GM19324 (cell line): Measurements from ENCODE around the gene GALNT7.

ENCODE experiments used
- ATAC-seq: cut with Tn5 transposase; IDR thresholded peaks from one replicate; pipeline ENCODE4 v1.9.1; 2021; ENCODE audit warnings: mild to moderate bottlenecking, moderate library complexity; ENCODE audit not compliant: unreplicated experiment, low FRiP score

Gene GALNT7

DNA sequence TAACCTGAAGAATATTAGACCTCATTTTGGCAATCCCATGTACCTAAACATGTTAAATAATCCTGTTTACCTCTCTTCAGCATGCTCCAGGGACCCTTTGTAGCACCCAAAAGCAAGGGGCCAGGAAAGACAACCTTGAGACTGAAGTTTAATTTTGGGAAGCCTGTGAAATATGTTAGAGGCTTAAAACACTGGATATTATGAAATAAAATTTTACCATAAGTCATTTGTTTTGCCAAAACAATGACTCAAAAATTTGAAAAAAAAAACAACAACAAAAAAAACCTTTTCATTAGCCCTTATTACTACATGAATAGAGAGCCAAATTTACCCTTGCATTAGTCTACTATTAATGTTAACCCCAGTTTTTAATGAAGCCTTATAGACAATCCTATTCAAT lies 115.9 kb downstream of the GALNT7 start:
- no peak for ATAC-seq

DNA sequence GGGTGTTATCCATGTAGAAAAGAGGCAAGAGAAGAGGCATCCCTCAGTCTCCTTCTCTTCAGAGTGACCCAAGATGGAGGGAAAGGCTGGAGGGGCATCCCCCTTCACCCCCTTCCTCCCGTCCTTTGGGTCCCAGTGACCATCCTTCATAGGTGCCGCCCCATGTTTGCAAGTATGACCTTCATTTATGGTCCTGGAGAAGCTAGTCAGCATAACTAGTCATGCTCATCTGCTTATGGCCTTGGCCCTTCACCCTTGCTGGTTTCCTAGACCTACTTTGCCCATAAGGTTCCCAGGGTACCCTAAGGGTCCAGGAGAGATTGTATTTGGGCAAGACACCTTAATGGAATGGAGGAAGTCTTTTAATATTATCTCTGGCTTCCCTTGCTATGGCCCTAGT lies 118.9 kb downstream of the GALNT7 start:
- ATAC-seq: no peak

- ATAC-seq: no peak
Measured at GRCh38 chr4:173288296-173288695, 119.7 kb downstream of the GALNT7 start.

GRCh38 chr4:173288698-173289352 lies 120.2 kb downstream of the GALNT7 start:
- ATAC-seq: no peak

DNA sequence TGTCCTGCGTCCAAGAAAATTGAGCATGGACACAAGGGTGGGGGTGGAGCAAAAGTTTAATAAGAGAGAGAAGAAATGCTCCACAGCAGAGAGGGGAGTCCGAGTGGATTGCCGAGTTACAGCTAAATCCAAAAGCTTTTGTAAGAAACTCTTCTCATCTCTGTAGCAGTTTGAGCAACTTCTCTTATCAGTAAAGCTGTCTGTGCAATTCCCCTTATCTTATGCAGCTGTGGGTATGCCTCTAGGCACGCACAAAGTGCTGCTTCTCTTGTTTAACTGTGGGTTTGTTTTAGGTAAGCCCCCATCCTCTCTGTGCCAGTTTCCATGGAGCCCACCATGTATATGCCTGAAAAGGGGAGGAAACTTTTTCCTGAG lies 120.7 kb downstream of the GALNT7 start:
- no peak for ATAC-seq

DNA sequence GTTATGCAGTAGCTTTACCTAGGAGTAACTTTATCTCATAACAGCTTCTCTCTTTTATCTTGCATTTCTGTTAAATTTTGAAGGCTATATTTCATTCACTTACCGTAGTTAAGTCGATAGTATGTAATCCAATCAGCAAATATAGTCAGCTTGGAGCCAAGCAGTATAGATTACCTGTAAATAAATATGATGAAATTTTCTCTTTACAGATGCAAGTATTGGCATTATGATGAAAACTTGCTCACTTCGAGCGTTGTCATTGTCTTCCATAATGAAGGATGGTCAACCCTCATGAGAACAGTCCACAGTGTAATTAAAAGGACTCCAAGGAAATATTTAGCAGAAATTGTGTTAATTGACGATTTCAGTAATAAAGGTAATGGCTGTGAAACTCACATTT lies 123.3 kb downstream of the GALNT7 start:
- no peak for ATAC-seq

- ATAC-seq: no peak
Measured at GRCh38 chr4:173293663-173294062, 125.1 kb downstream of the GALNT7 start.

DNA sequence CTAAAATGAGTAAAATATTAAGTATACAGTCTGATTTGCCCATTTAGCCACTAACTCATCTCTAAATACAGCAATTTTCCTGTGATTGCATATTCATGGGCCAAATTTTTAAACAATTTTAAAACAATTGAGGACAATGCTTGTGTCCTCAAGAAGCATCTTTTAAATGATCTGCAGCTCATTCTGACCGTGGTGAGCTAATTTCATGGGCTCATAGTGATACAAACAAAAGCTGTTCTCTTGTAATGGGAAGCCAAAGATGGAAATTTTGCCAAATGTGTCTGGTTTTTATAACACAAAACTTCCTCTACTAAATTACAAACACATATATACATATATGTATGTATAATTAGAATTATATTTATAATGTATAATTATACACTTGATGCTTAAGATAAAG lies 125.8 kb downstream of the GALNT7 start:
- ATAC-seq: no peak

- no peak for ATAC-seq
Measured at GRCh38 chr4:173301518-173302201, 133.0 kb downstream of the GALNT7 start.

- no peak for ATAC-seq
Measured at GRCh38 chr4:173307778-173308177, 139.2 kb downstream of the GALNT7 start.

GRCh38 chr4:173311368-173311767 lies 142.8 kb downstream of the GALNT7 start:
- ATAC-seq: no peak

GRCh38 chr4:173314715-173315114 lies 146.1 kb downstream of the GALNT7 start:
- no peak for ATAC-seq

DNA sequence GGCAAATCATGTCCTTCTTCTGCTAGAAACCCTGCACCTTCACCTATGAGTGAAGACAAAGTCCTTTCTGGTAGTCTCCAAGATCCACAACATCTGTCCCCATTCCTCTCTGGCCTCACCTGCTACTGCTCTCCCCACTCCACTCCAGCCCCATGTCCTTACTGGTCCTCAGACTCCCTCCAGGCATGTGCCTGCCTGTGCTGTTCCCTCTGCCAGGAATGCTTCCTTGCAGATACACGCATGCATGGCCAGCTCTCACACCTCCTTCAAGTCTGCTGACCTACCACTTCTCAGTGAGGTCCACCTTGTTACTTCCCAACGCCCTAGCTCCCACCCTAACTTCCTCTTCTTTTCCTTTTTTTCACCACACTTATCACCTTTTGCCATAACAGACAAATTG lies 147.4 kb downstream of the GALNT7 start:
- ATAC-seq: no peak

GRCh38 chr4:173317004-173317403 lies 148.4 kb downstream of the GALNT7 start:
- ATAC-seq: no peak

GRCh38 chr4:173318240-173318639 lies 149.6 kb downstream of the GALNT7 start:
- no peak for ATAC-seq

DNA sequence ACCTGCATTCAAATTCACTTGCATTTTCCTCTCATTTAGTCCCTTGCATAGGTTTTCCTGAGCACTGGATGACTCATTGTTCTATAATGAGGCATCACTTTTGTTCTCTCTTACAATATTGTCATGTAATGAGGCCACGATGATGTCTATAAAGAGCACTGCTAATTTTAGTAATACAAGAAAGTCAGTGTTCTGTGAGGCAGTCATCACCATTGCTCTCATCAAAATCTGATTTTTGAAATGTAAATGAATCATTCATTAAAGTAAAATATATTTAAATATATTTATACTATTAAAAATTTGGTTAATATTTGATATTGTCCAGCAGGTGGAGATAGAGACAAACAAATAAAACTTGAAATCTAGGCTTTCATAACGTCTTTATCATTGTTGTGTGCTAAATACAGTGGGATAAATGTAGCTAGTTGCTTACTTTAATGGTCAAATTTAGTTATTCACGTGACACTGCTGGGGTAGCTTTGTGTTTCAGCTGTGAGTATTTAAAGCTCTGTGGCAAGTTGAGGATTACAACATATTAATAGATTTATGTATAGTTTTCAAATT lies 150.1 kb downstream of the GALNT7 start:
- ATAC-seq: no peak

DNA sequence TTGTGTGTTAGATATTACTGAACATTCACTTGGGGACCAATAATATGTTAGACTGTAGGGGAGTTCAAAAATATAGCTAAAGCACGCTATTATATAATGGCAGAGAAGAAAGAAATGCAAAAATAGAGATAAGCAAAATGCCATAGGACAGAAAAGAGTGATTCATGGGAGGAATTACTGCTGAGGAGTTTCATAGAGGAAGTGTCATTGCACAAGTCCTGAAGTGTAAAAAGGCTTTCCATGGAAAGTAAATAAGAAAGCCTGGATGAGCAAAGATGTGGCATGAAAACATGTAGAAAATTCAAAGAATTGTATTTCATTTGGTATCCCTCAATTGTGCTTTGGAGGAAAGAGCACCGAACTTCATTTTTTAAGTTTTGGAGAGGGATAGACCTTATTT lies 151.1 kb downstream of the GALNT7 start:
- no peak for ATAC-seq

GRCh38 chr4:173325007-173325736 lies 156.6 kb downstream of the GALNT7 start:
- no peak for ATAC-seq

GRCh38 chr4:173328236-173328901 lies 159.8 kb downstream of the GALNT7 start:
- ATAC-seq: no peak

DNA sequence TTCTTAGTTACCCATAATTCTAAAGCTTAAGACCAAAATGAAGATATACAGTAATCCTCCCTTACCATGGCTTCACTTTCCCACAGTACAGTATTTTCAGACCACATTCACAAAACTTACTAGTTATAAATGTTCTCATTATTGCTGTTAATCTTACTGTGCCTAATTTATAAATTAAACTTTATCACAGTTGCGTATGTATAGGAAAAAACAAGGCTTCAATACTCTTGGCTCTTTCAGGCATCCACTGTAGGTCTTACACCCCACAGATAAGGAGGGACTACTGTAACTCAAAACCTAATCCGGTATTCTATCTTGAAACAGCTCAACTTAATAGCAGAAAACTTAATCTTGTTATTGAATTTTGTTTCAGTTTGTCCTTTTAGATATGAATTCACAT lies 162.0 kb downstream of the GALNT7 start:
- no peak for ATAC-seq

GRCh38 chr4:173332021-173332487 lies 163.4 kb downstream of the GALNT7 start:
- no peak for ATAC-seq
